ENCODE data around the gene HMG20A. TPM values are rescaled to one million over a fixed set of nuclear protein-coding genes. Genes with fewer than 3 reads are reported as not detected.

The HMG20A gene
- total RNA-seq, 1 experiment from 2014 or later, result 60.2 TPM

DNA sequence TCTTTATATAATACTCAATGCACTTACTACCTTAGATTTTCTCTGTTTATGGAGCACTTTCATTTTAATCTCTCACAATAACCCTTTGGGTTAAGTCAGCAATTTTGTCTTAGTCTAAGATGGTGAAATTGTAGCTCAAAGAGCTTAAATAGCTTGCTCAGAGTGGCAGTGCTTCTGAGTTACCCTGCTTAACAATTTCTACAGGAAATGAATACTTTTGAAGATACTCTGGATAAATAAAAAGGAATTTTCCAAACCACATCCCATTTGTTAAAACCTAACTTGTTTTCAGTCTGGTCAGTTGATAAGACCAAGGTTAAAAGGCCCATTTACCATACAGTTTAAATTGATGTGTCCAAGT lies 37.2 kb downstream of the HMG20A start:
- no peak for DNase-seq
- no peak overlapping the region for H3K27ac ChIP-seq (ENCODE audit: insufficient read length, low read depth, low read length)
- H4K5ac ChIP-seq (ENCODE audit: insufficient read length, low read depth, low read length), result no peak overlapping the region
- H2AK5ac ChIP-seq (ENCODE audit: insufficient read length, low read length), result no peak overlapping the region
- H3K9ac ChIP-seq (ENCODE audit: extremely low read depth, insufficient read length, low read length), result no peak overlapping the region
- no peak overlapping the region for H2BK12ac ChIP-seq (ENCODE audit: insufficient read length, low read depth, low read length)
- no peak overlapping the region for H3K14ac ChIP-seq (ENCODE audit: insufficient read depth, low read length)
- Mint-ChIP-seq H3K4me1 (peaks cover 11% of the 10 kb centered on the region in 2 experiments), H3K36me3 (ENCODE audit: insufficient read depth in 1 of 3, low read depth in 3 of 3) (peaks cover 5 to 16% (median 13%) of the 10 kb centered on the region in 3 experiments; a peak in 5 of 7 replicates), H3K9me3 (no peaks in the 10 kb centered on the region), H3K4me3 (no peak overlapping the region), H3K27ac (no peak overlapping the region), H3K27me3 (ENCODE audit: low read depth) (no peaks in the 10 kb centered on the region)
- no peak overlapping the region for H3K4ac ChIP-seq (ENCODE audit: low read depth, low read length)
- no peaks in the 10 kb centered on the region for H3K79me1 ChIP-seq (ENCODE audit: insufficient read depth, low read depth, low read length, poor library complexity, severe bottlenecking)
- no peak overlapping the region for H2BK5ac ChIP-seq (ENCODE audit: insufficient read length, low read length)
- no peak for TF ChIP-seq CTCF (conservative IDR thresholded peaks at IDR 0.05)
- no peak overlapping the region for H3K56ac ChIP-seq (ENCODE audit: insufficient read length, low read depth, low read length)
- H3K9me3 ChIP-seq (ENCODE audit: control insufficient read depth, low read depth, low read length), result no peaks in the 10 kb centered on the region
- no peaks in the 10 kb centered on the region for H3K27me3 ChIP-seq (ENCODE audit: insufficient read depth, low read length)
- no peaks in the 10 kb centered on the region for H3K79me2 ChIP-seq (ENCODE audit: insufficient read depth, low read length)
- H3T11ph ChIP-seq (ENCODE audit: low read length), result no peak overlapping the region
- no peak overlapping the region for H2BK120ac ChIP-seq (ENCODE audit: low read depth, low read length, poor library complexity, severe bottlenecking)
- no peaks in the 10 kb centered on the region for H4K20me1 ChIP-seq (ENCODE audit: control insufficient read depth, insufficient read depth, insufficient read length)
- no peak overlapping the region for H3K18ac ChIP-seq (ENCODE audit: insufficient read length, low read depth, low read length)
- H2AFZ ChIP-seq (ENCODE audit: low read length), result no peak overlapping the region
- no peak overlapping the region for H2BK20ac ChIP-seq (ENCODE audit: low read depth, low read length, poor library complexity, severe bottlenecking)
- H2BK15ac ChIP-seq (ENCODE audit: low read depth, low read length), result no peak overlapping the region
- H4K8ac ChIP-seq (replicated peaks; ENCODE audit: insufficient read length, low read depth, low read length), result no peak overlapping the region
- H4K91ac ChIP-seq (ENCODE audit: insufficient read length, low read depth, low read length), result no peak overlapping the region
- no peak overlapping the region for H3K4me2 ChIP-seq (ENCODE audit: insufficient read depth, insufficient read length, low read length)
- H3K23ac ChIP-seq (ENCODE audit: insufficient read length, low read depth, low read length), result no peak overlapping the region
- H3K23me2 ChIP-seq (ENCODE audit: insufficient read length, low read depth, low read length, poor library complexity, severe bottlenecking), result no peaks in the 10 kb centered on the region
- no peaks in the 10 kb centered on the region; the same call in 1 of the 2 replicates for H3K4me1 ChIP-seq (ENCODE audit: insufficient read depth, low read length)

All from H9 (cell line).